ENCODE data around the gene ATXN7L1.
A peak's percentile ranks its signal among the peaks of the same experiment; 100 is the strongest.
"Not testable (repeated sequence)": the region's sequence is repeated elsewhere in the genome, so short reads cannot be mapped to it uniquely, and the experiment has no call there.

ATXN7L1 gene

GRCh38 chr7:105602325-105603305 is 273.8 kb downstream of the ATXN7L1 start:
- DNase-seq: no peak

DNA sequence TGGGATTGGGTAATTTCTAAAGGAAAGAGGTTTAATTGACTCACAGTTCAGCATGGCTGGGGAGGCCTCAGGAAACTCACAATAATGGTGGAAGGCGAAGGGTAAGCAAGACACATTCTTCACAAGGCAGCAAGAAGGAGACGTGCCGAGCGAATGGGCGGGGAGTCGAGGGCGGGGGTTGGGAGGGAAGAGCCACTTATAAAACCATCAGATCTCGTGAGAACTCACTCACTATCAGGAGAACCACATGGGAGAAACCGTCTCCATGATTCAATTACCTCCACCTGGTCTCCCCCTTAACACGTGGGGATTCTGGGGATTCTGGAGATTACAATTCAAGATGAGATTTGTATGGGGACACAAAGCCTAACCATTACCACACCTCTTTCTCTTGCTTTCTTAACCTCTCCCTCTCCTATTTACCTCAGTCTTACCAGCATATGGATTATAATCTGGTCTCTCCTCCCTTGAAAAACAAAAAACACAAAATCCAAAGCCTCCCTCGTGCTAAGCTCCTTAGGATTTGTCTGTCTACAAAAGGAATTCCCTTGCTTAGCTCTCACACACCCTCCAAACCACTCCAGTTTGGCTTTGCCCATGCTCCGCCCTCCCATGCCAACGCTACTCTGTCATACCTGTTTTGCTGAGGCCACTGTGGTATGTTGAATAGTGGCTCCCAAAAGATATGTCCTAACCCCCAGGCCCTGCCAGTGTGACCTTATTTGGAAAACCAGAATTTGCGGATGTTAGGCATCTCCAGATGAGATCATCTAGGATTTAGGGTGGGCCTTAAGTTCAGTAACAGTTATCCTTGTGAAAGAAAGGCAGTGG is 275.5 kb downstream of the ATXN7L1 start:
- no peak for DNase-seq

- no peak for DNase-seq
Observed at GRCh38 chr7:105599551-105599950, 276.8 kb downstream of the ATXN7L1 start.

- DNase-seq: not testable (repeated sequence)
Observed at GRCh38 chr7:105599080-105599479, 277.3 kb downstream of the ATXN7L1 start.

GRCh38 chr7:105596866-105597265 is 279.5 kb downstream of the ATXN7L1 start:
- no peak for DNase-seq

DNA sequence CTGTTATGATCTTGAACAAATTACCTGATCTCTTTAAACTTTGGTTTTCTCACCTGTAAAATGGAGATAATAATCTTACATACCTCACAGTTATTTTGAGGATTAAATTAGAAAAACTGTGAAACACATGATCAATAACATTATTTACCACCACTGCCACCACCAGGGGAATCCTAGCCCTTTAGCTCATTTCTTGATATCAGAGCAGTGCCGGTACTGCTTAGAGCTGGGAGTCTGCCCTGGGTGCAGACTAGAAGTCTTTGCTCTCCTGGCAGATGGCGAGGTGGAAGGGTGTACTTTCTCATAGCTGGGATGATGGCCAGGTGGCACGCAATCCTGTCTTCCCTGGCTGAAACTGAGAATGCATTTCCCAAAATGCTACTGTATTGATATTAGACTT is 282.4 kb downstream of the ATXN7L1 start:
- no peak for DNase-seq

- DNase-seq: no peak
Observed at GRCh38 chr7:105591522-105591921, 284.9 kb downstream of the ATXN7L1 start.

GRCh38 chr7:105590793-105591192 is 285.6 kb downstream of the ATXN7L1 start:
- DNase-seq: no peak

- peak; percentile 42 for DNase-seq
Observed at GRCh38 chr7:105589356-105590077, 286.9 kb downstream of the ATXN7L1 start.

- no peak for DNase-seq
Observed at GRCh38 chr7:105587909-105588635, 288.3 kb downstream of the ATXN7L1 start.

DNA sequence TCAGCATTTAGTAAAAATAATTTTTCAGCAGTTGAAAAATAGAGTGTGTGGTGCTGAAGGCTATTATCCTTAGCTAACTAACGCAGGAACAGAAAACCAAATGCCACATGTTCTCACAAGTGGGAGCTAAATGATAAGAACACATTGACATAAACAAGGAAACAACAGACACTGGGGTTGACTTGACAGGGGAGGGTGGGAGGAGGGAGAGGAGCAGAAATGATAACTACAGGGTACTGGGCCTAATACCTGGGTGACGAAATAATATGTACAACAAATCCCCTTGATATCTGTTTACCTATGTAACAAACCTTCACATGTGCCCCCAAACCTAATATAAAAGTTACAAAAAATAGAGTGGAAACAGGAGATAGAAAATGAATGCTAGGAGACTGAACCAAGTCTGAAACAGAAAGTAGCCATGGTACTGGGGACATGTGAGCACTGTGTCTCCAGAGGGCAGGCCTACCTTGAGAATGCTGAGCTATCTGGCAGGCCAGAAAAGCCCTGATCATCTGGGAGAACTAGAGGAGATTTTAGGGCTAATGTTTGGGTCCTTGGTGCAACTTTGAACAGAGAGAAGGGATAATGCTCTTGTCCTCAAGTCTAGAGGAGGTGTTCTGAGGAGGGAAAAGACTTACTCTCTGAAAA is 290.4 kb downstream of the ATXN7L1 start:
- DNase-seq: no peak

DNA sequence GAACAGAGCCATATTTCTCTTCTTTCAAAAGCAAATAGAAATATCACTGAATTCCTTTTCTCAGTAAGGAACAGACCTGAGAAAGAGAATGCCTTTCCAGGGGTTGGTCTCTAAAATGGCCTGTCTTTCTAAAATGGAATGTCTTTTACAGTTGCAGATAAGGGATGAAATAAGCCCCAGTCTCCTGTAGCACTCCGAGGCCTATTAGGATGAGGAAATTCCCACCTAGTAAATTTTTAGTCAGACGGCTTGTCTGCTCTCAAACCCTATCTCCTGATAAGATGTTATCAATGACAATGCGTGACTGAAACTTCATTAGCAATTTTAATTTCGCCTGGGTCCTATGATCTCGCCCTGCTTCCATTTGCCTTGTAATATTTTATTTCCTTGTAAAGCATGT is 292.2 kb downstream of the ATXN7L1 start:
- no peak for DNase-seq

- no peak for DNase-seq
Observed at GRCh38 chr7:105583061-105583460, 293.3 kb downstream of the ATXN7L1 start.

DNA sequence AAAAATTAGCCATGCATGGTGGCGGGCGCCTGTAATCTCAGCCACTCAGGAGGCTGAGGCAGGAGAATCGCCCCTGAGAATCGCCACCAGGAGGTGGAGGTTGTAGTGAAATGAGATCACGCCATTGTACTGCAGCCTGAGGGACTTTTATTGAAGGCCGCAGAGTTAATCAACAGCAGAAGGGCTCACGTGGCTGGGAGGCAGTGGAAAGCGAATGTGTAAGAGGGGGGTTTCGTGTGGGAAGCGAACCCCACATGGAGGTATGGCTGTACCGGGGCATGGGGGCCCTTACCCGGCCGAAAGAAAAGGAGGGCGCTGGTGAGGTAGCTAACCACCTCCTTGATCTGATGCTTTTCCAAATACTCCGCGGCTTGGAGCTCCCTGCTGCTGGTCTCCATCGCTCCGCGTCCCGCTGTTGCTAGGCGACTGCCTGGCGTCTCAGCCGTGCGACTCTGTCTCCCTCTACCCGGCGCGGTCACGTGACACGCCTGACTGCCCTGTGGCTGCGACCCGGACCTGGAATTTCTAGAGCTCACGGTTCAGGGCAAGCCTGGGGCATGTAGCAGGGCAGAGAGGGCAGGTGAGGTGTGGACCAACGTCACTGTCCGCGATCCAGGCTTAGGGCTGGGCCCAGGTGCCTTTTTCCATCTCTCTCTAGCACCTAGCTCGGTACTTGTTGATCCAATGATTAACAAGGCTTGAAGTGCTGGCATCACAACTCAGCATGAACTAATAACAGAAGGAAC is 295.2 kb downstream of the ATXN7L1 start, which contains the start of gene EFCAB10:
Gene EFCAB10, minus strand, starts transcription at position 428 of the 746 bp plus-strand sequence. Its CDS starts 30 bp downstream, at position 398.
- DNase-seq: peak; percentile 17

DNA sequence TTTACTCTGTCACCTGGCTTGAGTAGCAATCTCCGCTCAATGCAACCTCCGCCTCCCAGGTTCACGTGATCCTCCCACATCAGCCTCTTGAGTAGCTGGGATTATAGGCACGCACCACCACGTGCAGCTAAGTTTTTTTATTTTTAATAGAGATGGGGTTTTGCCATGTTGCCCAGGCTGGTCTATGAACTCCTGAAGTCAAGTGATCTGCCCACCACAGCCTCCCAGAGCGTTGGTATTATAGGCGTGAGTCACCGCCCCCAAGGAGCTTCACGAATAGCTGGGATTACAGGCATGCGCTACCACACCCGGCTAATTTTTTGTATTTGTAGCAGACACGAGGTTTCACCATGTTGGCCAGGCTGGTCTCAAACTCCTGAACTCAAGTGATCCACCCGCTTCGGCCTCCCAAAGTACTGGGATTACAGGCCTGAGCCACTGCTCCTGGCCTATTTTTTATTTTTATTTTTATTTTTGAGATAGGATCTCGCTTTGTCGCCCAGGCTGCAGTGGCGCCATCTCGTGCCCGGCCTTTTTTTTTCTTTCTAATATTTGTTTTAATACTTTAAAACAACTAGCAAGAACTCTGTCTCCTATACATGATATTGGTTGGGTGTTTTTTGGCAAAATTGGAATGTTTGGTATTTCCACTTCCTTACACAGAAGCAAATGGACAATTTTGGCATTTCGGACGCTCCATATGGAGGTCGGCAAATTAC is 296.2 kb downstream of the ATXN7L1 start:
- DNase-seq: no peak

- no peak for DNase-seq
Observed at GRCh38 chr7:105578496-105578895, 297.9 kb downstream of the ATXN7L1 start.

DNA sequence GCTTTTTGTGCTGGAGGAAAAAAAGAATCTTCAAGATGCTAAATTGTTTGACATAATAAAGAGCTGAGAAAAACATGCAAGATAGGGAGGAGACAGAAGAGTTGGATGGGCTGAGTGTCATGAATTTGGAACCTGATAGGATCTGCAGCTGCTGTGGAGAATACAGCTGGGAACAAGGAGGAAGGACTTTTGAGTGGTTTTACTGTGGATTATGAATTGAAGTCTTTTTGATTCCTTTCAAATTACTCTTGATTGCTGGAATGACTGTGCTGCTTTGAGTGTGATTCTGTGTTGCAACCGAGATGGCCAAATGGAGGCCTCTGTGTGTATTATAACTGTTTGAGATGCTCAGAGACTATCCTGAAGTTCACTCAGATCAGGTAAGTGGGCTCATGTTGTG is 299.1 kb downstream of the ATXN7L1 start:
- DNase-seq: no peak

DNA sequence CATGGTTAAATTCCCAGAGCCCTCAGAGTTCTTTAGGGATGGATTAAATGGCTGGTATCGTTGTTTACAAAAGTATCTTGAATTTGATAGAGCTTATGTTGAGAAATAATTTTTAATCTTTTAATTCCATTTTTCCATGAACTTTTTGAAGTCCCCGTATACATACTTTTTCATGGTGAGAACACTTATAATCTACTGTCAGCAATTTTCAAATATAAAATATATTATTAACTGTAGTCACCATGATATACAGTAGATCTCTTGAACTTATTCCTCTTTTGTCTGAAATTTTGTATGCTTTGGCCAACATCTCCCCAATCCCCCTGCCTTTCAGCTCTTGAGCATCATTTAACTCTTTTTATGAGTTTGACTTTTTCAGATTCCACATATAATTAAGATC is 304.5 kb downstream of the ATXN7L1 start:
- DNase-seq: no peak

- no peak for DNase-seq
Observed at GRCh38 chr7:105567821-105568220, 308.6 kb downstream of the ATXN7L1 start.

- no peak for DNase-seq
Observed at GRCh38 chr7:105567024-105567423, 309.4 kb downstream of the ATXN7L1 start.
